CD4-positive, alpha-beta T cell treated with Interleukin-15 for 4 hours (primary cell): ENCODE results near the gene LYZL2.
"Not testable (repeated sequence)": the region's sequence is repeated elsewhere in the genome, so short reads cannot be mapped to it uniquely, and the experiment has no call there.

Experiments used
- DNase-seq: peaks from one replicate; pipeline ENCODE4 v3.0.0-alpha.2; 2020; ENCODE audit warnings: low spot score

Gene LYZL2

DNA sequence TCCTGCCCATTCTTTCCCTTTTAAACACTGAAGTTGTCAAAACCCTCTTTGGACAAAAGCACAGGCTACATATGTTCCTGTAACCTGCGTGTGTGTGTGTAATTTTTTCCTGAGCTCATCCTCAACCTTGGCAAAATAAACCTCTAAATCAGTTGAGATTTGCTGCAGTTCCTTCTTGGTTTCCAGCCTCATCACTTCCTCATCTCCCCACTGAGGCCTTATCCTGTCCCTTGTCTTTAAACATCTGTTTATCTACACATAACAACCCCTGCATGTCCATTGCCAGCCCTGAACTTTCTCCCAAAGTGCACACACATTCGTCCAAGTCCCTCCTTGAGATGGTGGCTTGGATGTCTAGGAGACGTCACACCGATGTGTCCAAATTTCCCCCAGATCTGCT is 35.5 kb downstream of the LYZL2 start:
- DNase-seq = no peak

DNA sequence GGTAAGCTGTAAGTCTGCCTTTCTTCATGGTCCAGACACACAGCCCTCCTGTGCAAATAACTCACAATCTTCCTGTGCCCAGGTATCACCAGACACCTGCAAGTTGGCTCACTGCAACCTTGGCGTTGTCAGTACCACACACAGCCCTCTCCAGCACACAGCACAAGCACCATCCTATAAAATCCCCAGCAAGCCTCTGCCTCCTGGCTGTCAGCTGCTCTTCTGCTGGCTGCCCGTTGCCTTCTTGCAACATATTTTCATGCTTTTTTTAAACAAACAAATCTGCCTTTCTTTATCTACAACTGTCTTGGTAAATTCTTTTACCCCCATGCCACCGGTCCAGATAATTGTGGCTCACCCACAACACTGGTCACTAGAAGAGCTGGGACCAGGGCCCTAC is 36.8 kb downstream of the LYZL2 start:
- DNase-seq = not testable (repeated sequence)

DNA sequence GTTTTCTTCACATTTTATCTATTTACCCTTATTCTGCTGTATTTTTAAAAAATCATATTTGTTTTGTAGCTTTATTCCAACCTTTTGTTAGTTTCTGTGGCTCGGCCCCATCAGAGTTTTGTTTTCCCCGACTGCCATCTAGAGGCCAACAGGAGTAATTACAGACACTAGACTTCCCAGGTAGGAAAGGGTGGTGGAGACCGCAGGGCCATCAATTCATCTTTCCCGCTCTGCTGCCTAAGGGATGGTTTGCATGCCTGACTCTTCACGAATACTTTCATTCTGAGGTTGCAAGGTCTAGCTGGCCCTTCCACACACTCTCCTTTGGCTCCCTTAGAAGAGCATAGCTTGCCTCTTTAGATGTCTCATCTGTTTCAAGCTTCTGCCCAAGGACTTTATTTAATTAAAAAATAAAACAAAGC is 38.3 kb downstream of the LYZL2 start:
- DNase-seq = peak; percentile 65

DNA sequence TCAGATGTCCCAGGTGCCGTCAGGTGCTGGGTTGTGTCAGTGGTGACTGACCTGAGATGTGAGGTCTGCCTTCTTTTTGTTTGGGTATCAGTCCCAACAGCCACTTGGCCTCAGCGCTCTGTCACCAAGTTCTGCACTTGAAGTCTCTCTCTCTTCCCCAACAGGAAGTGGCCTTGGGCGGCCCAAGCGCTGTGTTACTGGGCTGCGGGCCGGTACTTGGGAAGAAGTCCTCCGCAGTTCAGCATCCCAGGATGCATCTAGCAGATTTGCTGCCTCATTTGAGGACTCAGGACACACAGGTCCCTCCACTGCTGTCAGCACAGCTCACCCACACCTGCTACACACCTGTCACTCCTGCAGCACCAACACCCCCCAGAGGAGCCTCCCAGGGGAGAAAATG is 40.1 kb downstream of the LYZL2 start:
- DNase-seq = no peak

DNA sequence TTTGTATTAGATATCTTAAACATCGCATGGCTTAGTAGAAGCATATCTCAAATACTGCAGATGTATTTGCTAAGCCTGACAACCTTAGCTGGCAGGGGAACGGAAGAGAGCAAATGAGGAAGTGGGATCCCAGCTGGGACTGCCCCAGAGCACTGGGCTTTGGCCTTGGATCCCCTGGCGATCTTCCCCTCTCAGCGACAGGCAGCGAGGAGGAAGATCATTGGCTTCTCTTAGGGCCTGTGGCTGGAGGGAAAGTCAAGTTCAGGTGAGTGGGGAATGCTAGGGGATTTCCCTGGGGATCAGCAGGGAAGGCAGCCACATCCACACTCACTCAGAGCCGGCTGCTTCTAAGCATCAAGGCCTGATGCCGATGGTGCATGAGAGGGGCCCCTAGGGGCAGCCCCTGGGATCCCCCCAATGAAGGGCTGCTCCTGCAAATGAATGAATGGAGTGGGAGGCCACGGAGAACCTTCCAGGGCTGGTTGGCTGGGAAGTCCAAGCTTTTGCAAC is 42.0 kb downstream of the LYZL2 start:
- no peak for DNase-seq

DNA sequence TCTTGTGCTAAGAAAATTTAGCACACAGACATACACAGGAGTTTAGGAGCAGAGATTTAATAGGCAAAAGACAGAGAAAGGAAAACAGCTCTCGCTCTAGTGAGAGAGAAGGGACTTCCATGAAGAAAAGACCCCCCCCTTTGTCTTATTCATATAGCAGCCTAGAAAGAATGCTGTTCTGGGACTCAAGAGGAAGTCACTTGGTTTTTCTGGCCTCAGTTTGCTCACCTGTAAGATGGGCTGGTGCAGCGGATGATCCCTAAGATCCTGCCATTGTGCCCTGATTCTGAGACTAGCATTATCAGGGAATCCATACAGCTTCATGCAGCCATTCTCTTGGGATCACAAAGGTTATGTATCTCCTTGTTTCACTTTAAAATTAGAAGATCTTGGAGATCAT is 42.7 kb downstream of the LYZL2 start:
- DNase-seq = no peak

DNA sequence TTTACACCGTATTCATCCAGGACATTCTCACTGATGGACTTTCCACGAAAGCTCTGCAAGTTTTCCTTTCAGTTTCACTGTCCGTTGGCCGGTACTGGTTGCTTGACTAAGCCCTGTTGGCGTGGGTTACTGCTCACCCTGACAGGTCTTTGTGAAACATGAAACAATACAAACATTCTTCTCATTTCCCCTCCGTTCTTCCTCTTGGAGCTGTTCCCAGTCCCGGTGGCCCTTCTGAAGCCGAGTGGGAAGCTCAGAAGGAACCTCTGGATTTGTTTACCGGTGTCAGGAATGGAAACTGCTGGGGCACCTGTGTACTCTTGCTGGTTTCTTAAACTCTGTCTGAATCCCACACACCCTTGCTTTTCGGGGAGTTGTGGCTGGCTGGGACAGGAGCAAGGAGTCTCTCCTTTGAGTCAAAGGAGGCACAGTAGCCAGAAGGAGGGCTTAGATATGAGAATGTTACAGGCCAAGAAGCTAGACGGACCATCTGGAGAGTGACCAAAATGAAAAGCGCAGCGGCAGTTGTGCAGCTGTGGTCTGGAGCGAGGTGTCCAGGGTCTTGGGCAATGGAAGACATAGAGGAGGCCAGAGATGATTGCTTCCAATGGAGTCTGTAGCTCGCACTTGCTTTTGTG is 45.7 kb downstream of the LYZL2 start:
- peak; percentile 6 for DNase-seq

DNA sequence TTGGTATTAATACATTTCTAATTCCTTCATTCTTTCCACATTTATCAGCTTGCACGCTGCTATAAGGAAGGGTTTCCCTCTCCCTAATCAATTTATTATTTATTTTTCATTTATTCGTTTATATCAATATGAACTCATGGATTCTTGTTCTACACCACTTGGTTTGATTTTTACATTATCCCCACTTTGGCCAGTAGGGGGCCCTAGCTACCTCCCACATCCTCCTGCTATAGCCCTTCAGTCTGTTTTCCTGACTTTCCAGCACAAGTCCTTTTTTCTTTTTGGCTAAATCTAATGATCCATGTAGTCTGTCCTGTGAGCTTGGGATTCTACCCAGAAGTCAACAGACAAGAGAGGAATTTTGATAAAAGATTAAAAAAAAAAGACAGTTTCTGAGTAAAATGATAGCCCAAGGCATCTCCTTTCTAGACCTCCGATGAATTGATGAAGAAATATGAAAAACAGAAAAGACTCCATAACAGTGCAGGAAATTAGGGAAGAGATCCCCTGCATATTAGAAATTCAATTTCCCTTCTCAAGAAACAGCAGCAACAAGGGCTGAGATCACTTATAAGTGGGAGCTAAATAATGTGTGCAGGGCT is 47.7 kb downstream of the LYZL2 start:
- peak; percentile 31 for DNase-seq

DNA sequence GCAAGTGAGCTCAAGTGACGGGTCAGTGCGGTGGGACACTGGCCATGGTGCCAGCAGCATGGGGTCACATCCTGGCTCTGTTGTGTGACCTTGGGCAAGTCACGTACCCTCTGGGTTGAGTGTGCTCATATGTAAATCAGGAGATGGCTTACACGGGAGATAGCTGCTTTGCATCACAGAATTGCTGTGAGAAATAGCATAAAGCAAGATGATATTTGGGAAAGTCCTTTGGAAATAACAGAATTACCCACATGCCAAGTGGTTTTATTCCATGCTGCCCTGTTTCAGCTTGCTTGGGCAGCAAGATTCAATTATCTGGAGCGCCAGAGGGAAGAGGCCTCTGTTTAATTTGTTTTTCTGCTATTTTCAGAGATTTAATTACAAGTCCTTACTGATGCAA is 48.9 kb downstream of the LYZL2 start:
- no peak for DNase-seq

DNA sequence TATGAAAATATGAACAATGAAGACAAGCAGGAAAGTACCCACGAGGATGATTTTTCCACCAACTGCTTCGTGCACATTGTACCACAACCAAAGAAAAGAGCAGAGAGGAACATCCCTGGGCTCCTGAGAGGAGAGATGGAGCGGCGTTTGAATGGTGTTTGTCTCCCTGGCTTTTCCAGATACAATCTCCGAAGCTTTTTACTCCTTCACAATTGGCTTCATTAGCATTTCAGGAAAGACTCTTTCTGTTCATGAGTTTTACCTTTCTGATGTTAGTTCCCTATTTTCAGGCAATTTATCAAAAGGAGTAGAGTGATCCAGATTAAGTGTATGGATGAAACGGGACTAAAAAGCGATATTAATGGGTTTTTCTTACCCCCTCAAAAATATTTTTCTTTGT is 49.3 kb downstream of the LYZL2 start:
- DNase-seq = no peak

DNA sequence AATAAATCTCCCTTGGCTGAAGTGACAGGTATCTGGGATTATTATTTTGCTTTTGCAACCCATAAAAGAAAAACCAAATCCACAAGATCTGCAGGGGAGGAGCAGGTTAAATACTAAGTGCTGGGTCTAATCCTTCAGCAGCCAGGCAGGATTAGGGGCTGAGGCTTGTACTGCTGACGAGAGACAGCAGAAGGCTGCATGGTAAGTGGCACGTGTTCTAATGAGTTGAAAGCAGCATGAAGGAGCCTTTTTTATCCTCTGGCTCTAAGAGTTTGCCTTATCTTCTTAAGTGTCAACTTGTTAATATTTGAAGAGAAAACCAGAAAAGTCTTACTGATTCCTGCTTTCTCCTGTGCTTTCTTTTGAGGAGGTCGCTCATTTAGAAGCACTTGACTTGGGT is 50.0 kb downstream of the LYZL2 start:
- DNase-seq = no peak

DNA sequence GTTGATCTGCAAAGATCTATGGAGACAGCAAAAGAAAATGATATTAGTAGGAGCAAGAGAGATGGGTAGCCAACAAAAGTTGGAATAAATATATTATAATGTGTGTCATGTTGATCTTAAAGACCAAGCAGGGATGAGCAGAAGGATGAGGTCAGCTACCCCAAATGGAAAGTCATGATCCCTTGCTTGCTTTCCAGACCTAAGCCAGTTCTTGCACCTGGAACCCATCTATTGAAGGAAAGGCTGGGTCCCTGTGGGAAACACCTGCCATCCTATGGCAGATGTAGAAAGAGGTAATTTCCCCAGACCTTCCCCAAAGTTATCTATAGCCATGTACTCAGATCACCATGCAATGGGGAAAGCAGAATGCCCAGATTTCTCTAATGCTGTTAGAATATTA is 52.5 kb downstream of the LYZL2 start:
- DNase-seq = no peak

DNA sequence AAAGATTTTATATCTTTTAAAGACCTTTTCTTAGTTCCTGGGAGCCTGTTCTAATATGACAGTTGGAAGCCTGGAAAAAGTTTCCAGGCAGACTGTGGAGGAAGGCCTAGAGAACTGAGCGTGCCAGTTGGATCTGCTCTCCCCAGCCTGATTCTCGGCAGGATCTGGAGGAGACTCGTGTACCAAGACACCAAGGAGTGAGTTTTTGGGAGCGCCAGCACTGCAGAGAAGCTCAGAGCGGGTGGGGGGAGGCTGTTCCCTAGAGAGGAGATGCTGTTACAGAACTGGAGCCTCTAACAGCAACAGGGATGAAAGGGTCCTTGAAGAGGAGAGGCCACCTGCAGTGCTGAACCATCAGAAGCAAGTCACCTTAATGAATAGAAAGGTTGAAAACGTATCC is 52.9 kb downstream of the LYZL2 start:
- DNase-seq = no peak

DNA sequence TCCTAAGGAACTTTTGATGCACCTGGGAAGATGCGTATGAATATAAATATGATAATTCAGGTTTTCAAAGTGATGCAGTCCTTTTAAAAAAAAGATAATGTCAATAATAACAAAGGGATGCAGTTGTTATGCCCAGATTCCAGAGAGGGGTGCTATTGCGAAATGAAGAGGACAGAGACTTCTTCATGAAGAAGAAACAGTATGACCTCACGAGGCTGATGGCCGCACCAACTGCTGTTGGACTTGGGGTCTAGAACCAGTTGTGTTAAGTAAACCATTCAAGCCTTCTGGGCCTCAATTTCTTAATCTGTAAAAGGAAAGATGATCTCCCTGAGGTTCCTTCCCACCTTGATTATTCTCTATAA is 55.1 kb downstream of the LYZL2 start:
- no peak for DNase-seq

DNA sequence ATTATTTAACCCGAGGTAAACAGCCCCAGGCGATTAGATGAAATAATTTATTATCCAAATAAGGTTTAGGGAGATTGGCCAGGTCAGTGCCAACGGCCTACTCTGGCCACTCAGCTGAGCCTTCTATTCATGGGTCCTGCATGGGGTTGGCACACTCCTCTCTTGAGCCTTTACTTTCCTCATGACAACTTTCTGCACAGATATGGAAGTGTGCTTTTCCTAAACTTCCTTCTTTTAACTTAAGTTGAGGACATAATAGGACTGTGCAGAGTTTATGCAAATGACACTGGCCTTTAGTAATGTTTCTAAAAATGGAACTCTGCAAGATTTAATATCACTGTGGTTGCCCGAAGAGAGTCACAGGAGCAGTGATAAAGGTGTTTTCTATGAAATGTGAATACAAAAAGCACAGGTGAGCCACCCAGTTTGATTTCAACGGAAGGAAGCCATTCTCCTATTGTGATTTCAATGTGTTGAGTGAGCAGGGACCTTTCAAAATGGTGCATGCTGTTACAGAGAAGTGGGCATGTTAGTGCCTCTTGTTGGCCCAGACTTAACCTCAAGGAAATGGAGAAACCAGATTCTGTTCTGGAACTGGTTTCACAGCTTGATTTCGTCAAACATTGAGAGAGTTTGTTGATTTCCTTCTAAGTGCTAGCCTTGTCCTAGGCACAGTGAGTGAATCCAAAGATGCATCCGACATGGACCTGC is 55.7 kb downstream of the LYZL2 start:
- DNase-seq = no peak

DNA sequence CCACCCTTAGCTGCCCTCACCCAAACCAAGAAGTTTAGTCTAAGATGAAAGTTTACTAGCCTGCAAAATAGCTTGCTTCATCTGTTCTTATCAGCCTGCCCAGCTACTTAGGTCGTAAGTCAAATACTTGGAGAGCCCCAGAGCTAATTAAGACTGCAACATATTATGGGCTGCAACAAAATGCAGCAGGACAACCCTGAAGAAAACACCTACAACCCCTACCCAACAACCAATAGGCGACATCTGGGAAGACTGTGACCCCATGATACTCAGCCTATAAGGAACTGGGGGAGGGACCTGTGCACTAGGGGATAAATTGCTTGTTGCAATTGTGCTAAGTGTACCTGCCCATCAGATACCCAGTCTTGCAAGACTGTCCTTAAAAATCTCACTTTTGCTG is 64.1 kb downstream of the LYZL2 start:
- no peak for DNase-seq

DNA sequence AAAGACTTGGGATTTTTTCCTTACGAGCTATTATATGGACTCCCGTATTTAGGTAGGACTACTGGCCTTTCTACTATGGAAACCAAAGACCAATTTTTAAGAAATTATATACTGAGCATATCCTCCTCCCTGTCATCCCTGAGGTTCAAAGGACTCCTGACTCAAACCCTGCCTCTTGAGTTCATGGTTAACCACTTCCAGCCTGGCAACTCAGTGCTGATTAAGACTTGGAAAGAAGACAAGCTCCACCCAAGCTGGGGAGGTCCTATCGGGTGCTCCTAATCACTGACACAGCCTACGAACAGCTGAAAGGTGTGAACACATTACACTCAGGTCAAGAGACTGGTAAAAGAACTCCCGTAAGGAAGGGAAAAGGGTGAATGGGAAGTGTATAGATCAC is 66.8 kb downstream of the LYZL2 start:
- no peak for DNase-seq
